GM23338 (cell line): ENCODE measurements around the gene STAC. TPM values are rescaled to one million over a fixed set of nuclear protein-coding genes. Genes with fewer than 3 reads are reported as not detected.

Experiments used
- ATAC-seq: fragments of 200-7000 bp; cut with Tn5 transposase; 3 replicates; pipeline ENCODE4 v1.9.1; 2020
- DNase-seq: peaks from one replicate; pipeline ENCODE4 v3.0.0-alpha.2; 2015; ENCODE audit warnings: low spot score
- H2AFZ ChIP-seq: fragments of 200-600 bp; sonication (generic); 2 replicates; pipeline ENCODE4 v1.8.0; 2016; ENCODE audit warnings: antibody characterized with exemption, mild to moderate bottlenecking, moderate library complexity
- H3F3A ChIP-seq: fragments of 200-600 bp; sonication (generic); replicated peaks from 2 replicates; pipeline ENCODE4 v1.8.0; 2017; ENCODE audit warnings: antibody characterized with exemption, mixed run types, low read depth
- H3K27ac ChIP-seq: fragments of 200-600 bp; sonication (generic); 2 replicates; pipeline ENCODE4 v1.6.1; 2016; ENCODE audit warnings: low read depth
- H3K27me3 ChIP-seq: fragments of 200-600 bp; sonication (generic); 2 replicates; pipeline ENCODE4 v1.8.0; 2016; ENCODE audit warnings: mild to moderate bottlenecking, mixed run types, moderate library complexity; ENCODE audit not compliant: insufficient read depth
- H3K36me3 ChIP-seq: fragments of 200-600 bp; sonication (generic); 2 replicates; pipeline ENCODE4 v1.8.0; 2016; ENCODE audit warnings: mild to moderate bottlenecking; ENCODE audit not compliant: insufficient read depth
- H3K4me1 ChIP-seq: fragments of 200-600 bp; sonication (generic); 2 replicates; pipeline ENCODE4 v1.8.0; 2016; ENCODE audit warnings: mild to moderate bottlenecking, moderate library complexity; ENCODE audit not compliant: insufficient read depth
- H3K4me2 ChIP-seq: fragments of 200-600 bp; sonication (generic); 2 replicates; pipeline ENCODE4 v1.7.1; 2017; ENCODE audit warnings: mixed run types
- H3K4me3 ChIP-seq: fragments of 200-600 bp; sonication (generic); 2 replicates; pipeline ENCODE4 v1.6.1; 2016; ENCODE audit warnings: mixed run types
- H3K79me2 ChIP-seq: fragments of 200-600 bp; sonication (generic); replicated peaks from 2 replicates; pipeline ENCODE4 v1.8.0; 2017; ENCODE audit warnings: mild to moderate bottlenecking; ENCODE audit not compliant: insufficient read depth
- H3K9me2 ChIP-seq: fragments of 200-600 bp; sonication (generic); 2 replicates; pipeline ENCODE4 v1.8.0; 2017; ENCODE audit not compliant: insufficient read depth
- H4K20me1 ChIP-seq: fragments of 200-600 bp; sonication (generic); replicated peaks from 2 replicates; pipeline ENCODE4 v1.8.0; 2017; ENCODE audit warnings: mild to moderate bottlenecking; ENCODE audit not compliant: insufficient read depth
- H3K27ac Mint-ChIP-seq: 2 replicates; pipeline ENCODE4 v1.8.0; 2020; ENCODE audit warnings: inconsistent platforms, mild to moderate bottlenecking, moderate library complexity, mixed read lengths
- H3K27me3 Mint-ChIP-seq: 3 replicates; pipeline ENCODE4 v1.8.0; 2022; ENCODE audit warnings: low read depth, mild to moderate bottlenecking, moderate library complexity, mixed read lengths, inconsistent platforms; ENCODE audit not compliant: insufficient read depth, poor library complexity
- H3K36me3 Mint-ChIP-seq: 3 replicates; pipeline ENCODE4 v1.8.0; 2021; ENCODE audit warnings: low read depth, mild to moderate bottlenecking, inconsistent platforms, moderate library complexity, mixed read lengths
- H3K4me1 Mint-ChIP-seq: 3 replicates; pipeline ENCODE4 v1.8.0; 2020; ENCODE audit warnings: mild to moderate bottlenecking, inconsistent platforms, mixed read lengths
- H3K4me3 Mint-ChIP-seq: 3 replicates; pipeline ENCODE4 v1.8.0; 2021; ENCODE audit warnings: moderate library complexity, mild to moderate bottlenecking, inconsistent platforms, mixed read lengths
- H3K9me3 Mint-ChIP-seq: 3 replicates; pipeline ENCODE4 v1.8.0; 2020; ENCODE audit warnings: moderate library complexity, mild to moderate bottlenecking, inconsistent platforms, mixed read lengths
- EZH2phosphoT487 ChIP-seq: fragments of 200-600 bp; sonication (generic); IDR thresholded peaks from one replicate; pipeline ENCODE4 v1.8.1; 2018; ENCODE audit warnings: antibody characterized with exemption; ENCODE audit not compliant: unreplicated experiment
- polyA plus RNA-seq: library from polyadenylated mRNA; unstranded; fragments of >200 nt; fragmentation: Nextera tagmentation; extraction: Ambion mirVana; gene quantifications from 2 replicates; pipeline ENCODE4 v1.2.1, GENCODE V29; 2016
- total RNA-seq: library from RNA; depleted of rRNA; stranded (reverse); fragments of >200 nt; shearing (Covaris generic); gene quantifications from 2 replicates; pipeline ENCODE4 v1.2.3, GENCODE V29; 2014
- TF ChIP-seq, protein P1 (sequence below): IDR thresholded peaks from one replicate; pipeline ENCODE4 v1.6.1; 2018; ENCODE audit warnings: antibody characterized with exemption; ENCODE audit not compliant: unreplicated experiment
- TF ChIP-seq, protein P2 (sequence below), 2 experiments: fragments of 200-600 bp in 1 of 2; sonication (generic) in 1 of 2; conservative IDR thresholded peaks; 2 replicates each; pipeline versions ENCODE4 v1.5.1 to v1.6.1; 2016 to 2017; ENCODE audit warnings: antibody characterized with exemption in 2 of 2, low read depth in 2 of 2, mild to moderate bottlenecking in 2 of 2, moderate library complexity in 1 of 2
- TF ChIP-seq, protein P3 (sequence below): IDR thresholded peaks from 2 replicates; pipeline ENCODE4 v1.6.1; 2016; ENCODE audit warnings: antibody characterized with exemption

The STAC gene
- total and polyA plus RNA-seq, 2 experiments from 2014 or later, result 5.6 to 22.9 TPM

DNA sequence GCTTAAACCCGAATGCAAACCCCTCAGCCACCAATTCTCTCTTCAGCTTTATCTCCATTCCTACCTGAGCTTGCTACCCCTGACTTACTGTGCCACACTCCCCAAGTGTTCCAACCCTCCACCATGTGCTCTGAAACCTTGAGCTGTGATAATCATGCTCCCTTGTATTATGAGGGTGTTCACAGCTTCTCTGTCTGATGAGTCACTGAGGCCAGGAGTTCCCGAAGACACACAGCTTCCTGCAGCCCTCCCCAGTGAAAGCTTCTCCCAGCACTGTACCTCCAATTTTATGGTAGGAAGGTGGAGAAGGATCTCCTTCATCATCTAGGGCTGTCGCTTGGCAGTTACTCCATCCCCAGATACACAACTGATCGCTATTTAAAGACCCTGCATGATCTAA is 24.9 kb downstream of the STAC start (continued):
- TF ChIP-seq, protein P1, sequence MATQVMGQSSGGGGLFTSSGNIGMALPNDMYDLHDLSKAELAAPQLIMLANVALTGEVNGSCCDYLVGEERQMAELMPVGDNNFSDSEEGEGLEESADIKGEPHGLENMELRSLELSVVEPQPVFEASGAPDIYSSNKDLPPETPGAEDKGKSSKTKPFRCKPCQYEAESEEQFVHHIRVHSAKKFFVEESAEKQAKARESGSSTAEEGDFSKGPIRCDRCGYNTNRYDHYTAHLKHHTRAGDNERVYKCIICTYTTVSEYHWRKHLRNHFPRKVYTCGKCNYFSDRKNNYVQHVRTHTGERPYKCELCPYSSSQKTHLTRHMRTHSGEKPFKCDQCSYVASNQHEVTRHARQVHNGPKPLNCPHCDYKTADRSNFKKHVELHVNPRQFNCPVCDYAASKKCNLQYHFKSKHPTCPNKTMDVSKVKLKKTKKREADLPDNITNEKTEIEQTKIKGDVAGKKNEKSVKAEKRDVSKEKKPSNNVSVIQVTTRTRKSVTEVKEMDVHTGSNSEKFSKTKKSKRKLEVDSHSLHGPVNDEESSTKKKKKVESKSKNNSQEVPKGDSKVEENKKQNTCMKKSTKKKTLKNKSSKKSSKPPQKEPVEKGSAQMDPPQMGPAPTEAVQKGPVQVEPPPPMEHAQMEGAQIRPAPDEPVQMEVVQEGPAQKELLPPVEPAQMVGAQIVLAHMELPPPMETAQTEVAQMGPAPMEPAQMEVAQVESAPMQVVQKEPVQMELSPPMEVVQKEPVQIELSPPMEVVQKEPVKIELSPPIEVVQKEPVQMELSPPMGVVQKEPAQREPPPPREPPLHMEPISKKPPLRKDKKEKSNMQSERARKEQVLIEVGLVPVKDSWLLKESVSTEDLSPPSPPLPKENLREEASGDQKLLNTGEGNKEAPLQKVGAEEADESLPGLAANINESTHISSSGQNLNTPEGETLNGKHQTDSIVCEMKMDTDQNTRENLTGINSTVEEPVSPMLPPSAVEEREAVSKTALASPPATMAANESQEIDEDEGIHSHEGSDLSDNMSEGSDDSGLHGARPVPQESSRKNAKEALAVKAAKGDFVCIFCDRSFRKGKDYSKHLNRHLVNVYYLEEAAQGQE, result no peak
- TF ChIP-seq, protein P2, sequence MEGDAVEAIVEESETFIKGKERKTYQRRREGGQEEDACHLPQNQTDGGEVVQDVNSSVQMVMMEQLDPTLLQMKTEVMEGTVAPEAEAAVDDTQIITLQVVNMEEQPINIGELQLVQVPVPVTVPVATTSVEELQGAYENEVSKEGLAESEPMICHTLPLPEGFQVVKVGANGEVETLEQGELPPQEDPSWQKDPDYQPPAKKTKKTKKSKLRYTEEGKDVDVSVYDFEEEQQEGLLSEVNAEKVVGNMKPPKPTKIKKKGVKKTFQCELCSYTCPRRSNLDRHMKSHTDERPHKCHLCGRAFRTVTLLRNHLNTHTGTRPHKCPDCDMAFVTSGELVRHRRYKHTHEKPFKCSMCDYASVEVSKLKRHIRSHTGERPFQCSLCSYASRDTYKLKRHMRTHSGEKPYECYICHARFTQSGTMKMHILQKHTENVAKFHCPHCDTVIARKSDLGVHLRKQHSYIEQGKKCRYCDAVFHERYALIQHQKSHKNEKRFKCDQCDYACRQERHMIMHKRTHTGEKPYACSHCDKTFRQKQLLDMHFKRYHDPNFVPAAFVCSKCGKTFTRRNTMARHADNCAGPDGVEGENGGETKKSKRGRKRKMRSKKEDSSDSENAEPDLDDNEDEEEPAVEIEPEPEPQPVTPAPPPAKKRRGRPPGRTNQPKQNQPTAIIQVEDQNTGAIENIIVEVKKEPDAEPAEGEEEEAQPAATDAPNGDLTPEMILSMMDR (conservative IDR thresholded peaks at IDR 0.05; ENCODE audit: low read depth in 2 of 2), result no peak

DNA sequence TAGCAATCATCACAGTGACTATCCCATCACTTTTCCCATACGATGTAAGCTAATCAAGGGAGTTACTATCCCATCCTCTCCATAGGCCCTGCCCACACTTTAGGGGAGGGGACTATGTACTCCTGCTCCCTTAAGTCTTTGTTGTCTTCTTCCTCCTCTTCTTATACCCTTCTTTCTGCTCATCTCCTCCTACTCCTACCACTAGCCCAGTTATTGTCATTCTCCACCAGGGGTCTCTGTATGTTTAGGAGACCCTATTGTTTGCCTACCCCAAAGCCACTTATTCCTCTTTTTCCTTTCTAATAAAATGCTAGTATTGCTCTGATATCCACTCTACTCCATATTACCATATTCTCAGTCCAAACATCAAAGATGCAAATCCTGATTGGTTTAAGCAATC is 27.8 kb downstream of the STAC start:
- H3K27ac Mint-ChIP-seq, result no peak overlapping the region; the same call in 1 of the 2 replicates
- peak; percentile 79 for ATAC-seq
- no peak for TF ChIP-seq EZH2phosphoT487
- TF ChIP-seq, protein P2 (conservative IDR thresholded peaks at IDR 0.05; ENCODE audit: low read depth in 2 of 2), result peak; percentile 57 to 58
- TF ChIP-seq, protein P3, sequence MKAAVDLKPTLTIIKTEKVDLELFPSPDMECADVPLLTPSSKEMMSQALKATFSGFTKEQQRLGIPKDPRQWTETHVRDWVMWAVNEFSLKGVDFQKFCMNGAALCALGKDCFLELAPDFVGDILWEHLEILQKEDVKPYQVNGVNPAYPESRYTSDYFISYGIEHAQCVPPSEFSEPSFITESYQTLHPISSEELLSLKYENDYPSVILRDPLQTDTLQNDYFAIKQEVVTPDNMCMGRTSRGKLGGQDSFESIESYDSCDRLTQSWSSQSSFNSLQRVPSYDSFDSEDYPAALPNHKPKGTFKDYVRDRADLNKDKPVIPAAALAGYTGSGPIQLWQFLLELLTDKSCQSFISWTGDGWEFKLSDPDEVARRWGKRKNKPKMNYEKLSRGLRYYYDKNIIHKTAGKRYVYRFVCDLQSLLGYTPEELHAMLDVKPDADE, result no peak
- Histone ChIP-seq H3K4me2 (no peak overlapping the region), H3K27ac (no peak overlapping the region), H2AFZ (no peak overlapping the region), H3K4me3 (no peak overlapping the region), H3K4me1 (no peaks in the 10 kb centered on the region), H3F3A (no peaks in the 10 kb centered on the region), H3K36me3 (no peaks in the 10 kb centered on the region), H4K20me1 (no peaks in the 10 kb centered on the region), H3K79me2 (no peaks in the 10 kb centered on the region), H3K9me2 (0 out of 2 replicates have a peak, but pooled peaks cover 8% of the 10 kb centered on the region), H3K27me3 (no peaks in the 10 kb centered on the region)
- no peaks in the 10 kb centered on the region for H3K36me3 Mint-ChIP-seq
- H3K27me3 Mint-ChIP-seq, result no peaks in the 10 kb centered on the region
- peak; percentile 40 for DNase-seq
- no peak overlapping the region for H3K4me3 Mint-ChIP-seq
- H3K4me1 Mint-ChIP-seq, result peaks cover 3% of the 10 kb centered on the region; the same call in 2 of the 3 replicates
- H3K9me3 Mint-ChIP-seq, result no peaks in the 10 kb centered on the region
